ENCODE data around the gene CIPC.

The CIPC gene

DNA sequence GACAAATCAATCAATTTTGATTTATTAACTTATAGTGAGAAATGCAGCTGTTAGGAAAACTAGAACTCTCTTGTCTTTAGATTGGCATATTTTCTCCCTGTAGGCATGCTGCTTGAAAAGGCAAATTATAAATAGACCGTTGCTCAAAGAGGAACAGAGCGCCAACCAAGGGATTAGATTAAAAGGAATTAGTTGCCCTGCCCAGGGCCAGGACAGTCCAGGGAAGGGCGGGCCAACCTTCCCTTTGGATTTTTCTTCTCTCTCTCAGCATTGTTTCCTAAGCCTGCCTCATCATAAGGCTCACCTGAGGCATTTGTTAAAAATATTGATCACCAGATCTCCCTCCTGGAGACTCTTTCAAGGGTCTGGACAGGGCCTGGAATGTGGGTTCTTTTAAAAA, 8.6 kb downstream of the CIPC start:
- H3K4me3 ChIP-seq (ENCODE audit: low read depth, low read length): no peak overlapping the region
- DNase-seq (ENCODE audit: low read depth, low spot score): no peak
- in situ Hi-C loops (cut with HindIII; ENCODE audit: low sequenced_read_pairs): no loop called here
- TF ChIP-seq, protein P1, sequence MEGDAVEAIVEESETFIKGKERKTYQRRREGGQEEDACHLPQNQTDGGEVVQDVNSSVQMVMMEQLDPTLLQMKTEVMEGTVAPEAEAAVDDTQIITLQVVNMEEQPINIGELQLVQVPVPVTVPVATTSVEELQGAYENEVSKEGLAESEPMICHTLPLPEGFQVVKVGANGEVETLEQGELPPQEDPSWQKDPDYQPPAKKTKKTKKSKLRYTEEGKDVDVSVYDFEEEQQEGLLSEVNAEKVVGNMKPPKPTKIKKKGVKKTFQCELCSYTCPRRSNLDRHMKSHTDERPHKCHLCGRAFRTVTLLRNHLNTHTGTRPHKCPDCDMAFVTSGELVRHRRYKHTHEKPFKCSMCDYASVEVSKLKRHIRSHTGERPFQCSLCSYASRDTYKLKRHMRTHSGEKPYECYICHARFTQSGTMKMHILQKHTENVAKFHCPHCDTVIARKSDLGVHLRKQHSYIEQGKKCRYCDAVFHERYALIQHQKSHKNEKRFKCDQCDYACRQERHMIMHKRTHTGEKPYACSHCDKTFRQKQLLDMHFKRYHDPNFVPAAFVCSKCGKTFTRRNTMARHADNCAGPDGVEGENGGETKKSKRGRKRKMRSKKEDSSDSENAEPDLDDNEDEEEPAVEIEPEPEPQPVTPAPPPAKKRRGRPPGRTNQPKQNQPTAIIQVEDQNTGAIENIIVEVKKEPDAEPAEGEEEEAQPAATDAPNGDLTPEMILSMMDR (IDR thresholded peaks at IDR 0.05; ENCODE audit: low read depth, low read length): no peak

DNA sequence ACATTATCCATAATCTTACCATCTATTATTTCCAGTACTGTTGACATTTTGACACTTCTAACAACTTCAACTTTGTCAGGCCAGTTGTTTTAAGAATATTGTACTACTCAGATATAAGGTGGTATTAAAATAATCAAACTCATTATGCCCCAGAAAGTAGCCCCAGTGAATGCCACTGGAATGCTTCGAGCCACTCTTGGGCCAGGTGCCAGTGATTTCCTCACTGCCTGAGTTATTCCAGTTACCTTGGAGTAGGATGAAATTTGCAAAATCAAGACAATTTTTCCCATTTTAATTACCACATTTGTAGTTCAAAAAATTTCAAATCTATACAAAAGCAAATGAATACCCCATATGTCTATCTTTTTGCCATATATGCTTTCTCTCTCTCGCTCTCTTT, 9.2 kb downstream of the CIPC start:
- no peak overlapping the region for H3K4me3 ChIP-seq (ENCODE audit: low read depth, low read length)
- TF ChIP-seq, protein P1 (IDR thresholded peaks at IDR 0.05; ENCODE audit: low read depth, low read length): no peak
- in situ Hi-C loops (cut with HindIII; ENCODE audit: low sequenced_read_pairs): no loop called here
- DNase-seq (ENCODE audit: low read depth, low spot score): no peak

DNA sequence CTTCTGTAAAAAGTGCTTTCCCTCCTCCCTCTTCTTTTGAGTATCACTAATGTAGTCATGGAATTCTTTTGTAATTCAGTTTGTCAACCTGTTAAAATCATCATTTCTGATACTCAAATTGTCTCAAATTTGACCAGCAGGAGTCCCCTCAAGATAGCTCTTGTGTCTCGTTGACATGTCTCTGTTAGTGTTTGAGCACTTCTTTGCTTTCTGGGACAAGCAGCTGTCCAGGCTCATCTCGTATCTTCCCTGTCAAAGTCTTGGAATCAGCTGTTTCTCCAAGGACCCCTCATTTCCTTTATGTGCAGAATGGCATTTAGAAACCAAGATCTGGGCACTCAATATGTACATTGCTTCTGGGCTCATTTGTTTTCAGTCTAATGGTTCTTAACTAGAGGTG, 10.7 kb downstream of the CIPC start:
- no peak overlapping the region for H3K4me3 ChIP-seq (ENCODE audit: low read depth, low read length)
- DNase-seq (ENCODE audit: low read depth, low spot score): no peak
- in situ Hi-C loops (cut with HindIII; ENCODE audit: low sequenced_read_pairs): no loop called here
- TF ChIP-seq, protein P1 (IDR thresholded peaks at IDR 0.05; ENCODE audit: low read depth, low read length): no peak

DNA sequence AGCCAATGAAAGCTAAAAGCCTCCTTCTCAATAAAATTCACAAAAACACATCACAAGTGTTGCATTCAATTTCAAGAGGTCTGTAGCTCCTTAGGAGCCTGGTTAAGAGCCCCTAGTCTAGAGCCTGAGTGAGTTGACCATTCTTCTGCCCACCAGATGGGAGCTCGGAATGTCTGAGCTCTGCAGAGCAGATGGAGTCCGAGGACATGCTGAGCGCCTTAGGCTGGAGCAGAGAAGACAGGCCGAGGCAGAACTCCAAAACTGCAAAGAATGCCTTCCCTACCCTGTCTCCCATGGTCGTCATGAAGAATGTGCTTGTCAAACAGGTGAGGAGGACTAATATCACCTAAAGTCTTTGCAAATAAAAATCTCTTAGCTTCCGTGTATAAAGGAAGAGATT, 11.6 kb downstream of the CIPC start:
- in situ Hi-C loops (cut with HindIII; ENCODE audit: low sequenced_read_pairs): no loop called here
- H3K4me3 ChIP-seq (ENCODE audit: low read depth, low read length): no peak overlapping the region
- TF ChIP-seq, protein P1 (IDR thresholded peaks at IDR 0.05; ENCODE audit: low read depth, low read length): no peak
- DNase-seq (ENCODE audit: low read depth, low spot score): no peak

DNA sequence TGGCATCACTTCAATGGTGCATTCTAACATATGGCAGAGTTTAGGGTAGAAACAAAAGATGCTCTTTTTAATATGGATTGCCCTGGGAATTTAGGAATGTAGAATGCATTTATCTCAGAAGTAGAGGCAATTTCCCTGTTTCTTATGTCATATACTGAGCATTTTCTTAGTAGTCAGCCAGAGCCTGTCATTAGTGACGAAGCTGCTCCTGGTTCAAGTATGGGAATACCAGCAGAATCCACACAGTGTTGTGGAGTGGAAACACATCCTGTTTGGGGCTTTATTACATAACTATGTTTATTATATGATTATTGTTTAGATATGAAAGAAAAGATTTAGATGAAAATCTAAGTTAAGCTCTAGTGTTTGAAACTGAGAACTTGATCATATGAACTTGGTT, 12.2 kb downstream of the CIPC start:
- TF ChIP-seq, protein P1 (IDR thresholded peaks at IDR 0.05; ENCODE audit: low read depth, low read length): no peak
- H3K4me3 ChIP-seq (ENCODE audit: low read depth, low read length): no peak overlapping the region
- DNase-seq (ENCODE audit: low read depth, low spot score): no peak
- in situ Hi-C loops (cut with HindIII; ENCODE audit: low sequenced_read_pairs): no loop called here

DNA sequence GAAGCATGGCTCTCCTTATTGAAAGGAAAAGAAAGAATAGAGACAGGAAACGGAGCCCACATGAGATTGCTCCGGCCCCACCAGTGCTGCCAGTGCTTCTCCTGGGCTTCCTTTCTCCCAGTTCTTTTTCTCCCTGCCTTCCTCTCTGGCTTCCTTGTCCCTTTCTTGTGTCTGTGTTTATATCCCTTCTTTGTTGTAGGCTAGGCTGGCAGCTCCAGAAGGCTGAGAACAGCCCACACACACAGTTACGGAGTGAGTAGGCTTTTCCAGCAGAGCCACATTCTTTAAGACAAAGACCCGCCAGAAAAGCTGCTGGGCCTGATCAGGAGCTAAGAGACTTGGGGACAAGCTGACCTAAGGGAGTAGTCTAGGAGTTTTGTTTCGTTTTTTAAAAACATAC, 13.0 kb downstream of the CIPC start:
- DNase-seq (ENCODE audit: low read depth, low spot score): peak; percentile 18
- H3K4me3 ChIP-seq (ENCODE audit: low read depth, low read length): no peak overlapping the region
- in situ Hi-C loops (cut with HindIII; ENCODE audit: low sequenced_read_pairs): no loop called here
- TF ChIP-seq, protein P1 (IDR thresholded peaks at IDR 0.05; ENCODE audit: low read depth, low read length): no peak

DNA sequence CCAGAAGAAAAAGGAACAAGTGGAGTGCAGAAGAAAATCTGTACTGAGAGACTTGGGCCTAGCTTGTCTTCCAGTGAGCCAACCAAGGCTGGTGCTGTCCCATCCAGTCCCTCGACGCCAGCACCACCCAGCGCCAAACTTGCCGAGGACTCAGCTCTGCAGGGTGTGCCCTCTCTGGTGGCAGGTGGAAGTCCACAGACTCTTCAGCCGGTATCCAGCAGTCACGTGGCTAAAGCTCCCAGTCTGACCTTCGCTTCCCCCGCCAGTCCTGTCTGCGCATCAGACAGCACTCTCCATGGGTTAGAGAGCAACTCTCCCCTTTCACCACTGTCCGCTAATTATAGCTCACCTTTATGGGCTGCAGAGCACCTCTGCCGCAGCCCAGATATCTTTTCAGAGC, 15.6 kb downstream of the CIPC start:
- no peak overlapping the region for H3K4me3 ChIP-seq (ENCODE audit: low read depth, low read length)
- DNase-seq (ENCODE audit: low read depth, low spot score): no peak
- TF ChIP-seq, protein P1 (IDR thresholded peaks at IDR 0.05; ENCODE audit: low read depth, low read length): no peak
- in situ Hi-C loops (cut with HindIII; ENCODE audit: low sequenced_read_pairs): no loop called here

All from astrocyte of the spinal cord (primary cell).